Measurements from ENCODE around the gene GCNT3.
"Not testable (repeated sequence)": the region's sequence is repeated elsewhere in the genome, so short reads cannot be mapped to it uniquely, and the experiment has no call there.

The GCNT3 gene

DNA sequence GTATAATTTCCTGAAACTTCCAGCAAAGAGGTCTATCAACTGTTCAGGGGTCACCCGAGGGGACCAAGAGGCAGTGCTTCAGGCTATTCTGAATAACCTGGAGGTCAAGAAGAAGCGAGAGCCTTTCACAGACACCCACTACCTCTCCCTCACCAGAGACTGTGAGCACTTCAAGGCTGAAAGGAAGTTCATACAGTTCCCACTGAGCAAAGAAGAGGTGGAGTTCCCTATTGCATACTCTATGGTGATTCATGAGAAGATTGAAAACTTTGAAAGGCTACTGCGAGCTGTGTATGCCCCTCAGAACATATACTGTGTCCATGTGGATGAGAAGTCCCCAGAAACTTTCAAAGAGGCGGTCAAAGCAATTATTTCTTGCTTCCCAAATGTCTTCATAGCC, 6.8 kb downstream of the GCNT3 start:
- DNase-seq (ENCODE audit: low spot score) = no peak

DNA sequence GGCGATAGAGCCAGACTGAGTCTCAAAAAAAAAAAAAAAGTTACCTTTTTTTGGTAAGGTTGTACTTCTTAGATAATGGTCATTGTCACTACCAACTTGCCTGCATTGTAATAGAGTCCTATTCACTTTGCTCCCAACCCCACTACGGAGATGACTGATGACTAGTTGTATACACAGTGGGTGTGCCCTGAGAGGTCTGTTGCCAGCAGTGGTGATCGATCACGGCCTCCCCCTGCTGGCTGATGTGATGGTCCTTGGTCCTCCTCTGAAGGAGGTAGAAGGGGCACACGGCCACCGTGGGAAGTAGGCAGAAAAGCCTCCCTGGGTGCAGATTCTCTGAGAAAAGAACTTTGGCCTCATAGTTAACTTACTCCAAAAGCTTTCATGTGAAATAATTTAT, 10.7 kb downstream of the GCNT3 start:
- DNase-seq (ENCODE audit: low spot score) = peak; percentile 33

DNA sequence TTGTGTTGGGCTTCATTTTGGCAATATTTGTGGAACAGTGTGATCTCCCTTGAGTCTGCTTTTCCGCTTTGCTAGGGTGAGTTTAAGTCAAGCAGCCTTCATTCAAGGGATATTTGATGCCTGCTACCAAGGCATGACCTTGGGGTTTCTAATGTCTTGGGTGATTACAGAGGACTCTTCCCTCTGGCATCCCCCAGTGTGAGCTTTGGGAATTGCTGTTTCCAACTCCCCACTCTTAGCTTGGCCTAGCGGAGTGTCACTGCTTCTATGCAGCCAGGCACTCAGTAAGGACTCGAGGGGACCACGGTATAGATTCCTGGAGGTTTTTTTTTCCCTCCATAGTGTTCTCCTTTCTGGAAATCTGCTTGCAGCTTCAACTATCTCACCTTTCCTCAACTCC, 21.1 kb downstream of the GCNT3 start:
- DNase-seq (ENCODE audit: low spot score) = no peak

DNA sequence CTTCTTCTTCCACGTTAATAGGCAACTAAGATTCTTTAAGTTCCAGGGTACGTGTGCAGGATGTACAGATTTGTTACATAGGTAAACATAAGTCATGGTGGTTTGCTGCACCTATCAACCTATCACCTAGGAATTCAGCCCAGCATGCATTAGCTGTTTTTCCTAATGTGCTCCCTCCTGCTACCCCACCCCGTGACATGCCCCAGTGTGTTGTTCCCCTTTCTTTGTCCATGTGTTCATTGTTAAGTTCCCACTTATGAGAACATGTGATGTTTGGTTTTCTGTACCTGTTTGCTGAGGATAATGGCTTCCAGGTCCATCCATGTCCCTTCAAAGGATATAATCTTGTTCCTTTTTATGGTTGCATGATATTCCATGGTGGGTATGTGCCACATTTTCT, 24.6 kb downstream of the GCNT3 start:
- no peak for DNase-seq (ENCODE audit: low spot score)

DNA sequence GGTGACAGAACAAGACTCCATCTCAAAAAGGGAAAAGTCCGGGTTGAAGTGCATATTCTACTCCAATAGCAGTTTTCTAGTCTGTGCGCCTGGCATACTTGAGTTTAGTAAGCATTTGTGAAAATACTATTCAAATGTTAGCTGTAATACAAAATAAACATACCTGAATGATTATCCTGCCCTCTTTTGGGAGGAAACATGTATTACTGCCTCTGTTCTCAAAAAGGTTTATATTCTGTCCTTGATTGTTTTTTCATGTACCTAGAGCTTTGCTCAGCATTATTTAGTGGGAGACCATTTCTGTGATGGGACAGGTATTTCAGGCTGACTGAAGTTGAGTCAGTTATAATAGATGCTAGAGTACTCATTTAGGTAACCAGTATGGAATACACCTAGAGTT, 25.9 kb downstream of the GCNT3 start:
- not testable (repeated sequence) for DNase-seq (ENCODE audit: low spot score)

DNA sequence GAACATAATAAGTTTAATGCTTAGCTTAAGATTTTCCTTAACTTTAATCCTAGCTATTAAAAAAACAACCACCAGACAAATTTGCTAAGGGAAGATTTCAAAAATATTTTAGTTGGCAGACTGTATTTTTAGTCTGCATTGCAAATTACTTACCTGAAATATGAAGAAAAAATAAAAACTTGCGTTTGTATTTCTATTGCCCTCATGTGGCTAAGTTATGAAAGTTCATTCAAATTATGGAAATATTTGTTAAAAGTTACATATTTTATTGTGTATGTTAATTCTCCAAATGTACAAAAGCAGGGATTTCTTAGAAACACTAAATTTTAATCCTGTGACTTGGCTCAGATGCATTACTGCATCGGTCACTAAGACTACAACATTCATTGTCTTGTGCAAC, 30.8 kb downstream of the GCNT3 start:
- DNase-seq (ENCODE audit: low spot score) = no peak

DNA sequence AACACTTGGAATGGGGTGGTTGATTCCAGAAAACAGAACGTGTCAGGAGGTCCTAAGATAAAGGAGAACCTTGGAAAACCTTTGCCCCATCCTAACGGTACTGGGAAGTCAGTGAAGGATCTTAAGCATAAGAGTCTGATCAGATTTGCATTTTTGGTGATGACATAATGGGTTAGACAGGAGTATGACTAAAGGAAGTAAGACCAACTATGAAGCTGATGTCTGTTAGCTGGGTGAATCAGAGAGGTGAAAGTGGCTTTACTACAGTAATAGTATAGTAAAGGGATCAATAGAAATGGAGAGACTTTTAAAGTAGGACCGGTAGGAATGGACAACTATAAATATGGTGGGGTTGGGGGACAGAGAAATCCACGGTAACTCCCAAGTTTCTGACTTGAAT, 33.2 kb downstream of the GCNT3 start:
- no peak for DNase-seq (ENCODE audit: low spot score)

DNA sequence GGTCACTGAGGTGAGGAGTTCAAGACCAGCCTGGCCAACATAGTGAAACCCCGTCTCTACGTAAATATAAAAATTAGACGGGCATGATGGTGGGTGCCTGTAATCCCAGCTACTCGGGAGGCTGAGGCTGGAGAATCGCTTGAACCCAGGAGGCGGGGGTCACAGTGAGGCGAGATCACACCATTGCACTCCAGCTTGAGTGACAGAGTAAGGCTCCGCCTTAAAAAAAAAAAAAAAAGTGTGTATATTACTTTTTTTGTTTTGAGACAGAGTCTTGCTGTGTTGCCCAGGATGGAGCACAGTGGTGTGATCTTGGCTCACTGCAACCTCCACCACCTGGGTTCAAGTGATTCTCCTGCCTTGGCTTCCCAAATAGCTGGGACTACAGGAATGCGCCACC, 34.2 kb downstream of the GCNT3 start:
- DNase-seq (ENCODE audit: low spot score) = not testable (repeated sequence)

DNA sequence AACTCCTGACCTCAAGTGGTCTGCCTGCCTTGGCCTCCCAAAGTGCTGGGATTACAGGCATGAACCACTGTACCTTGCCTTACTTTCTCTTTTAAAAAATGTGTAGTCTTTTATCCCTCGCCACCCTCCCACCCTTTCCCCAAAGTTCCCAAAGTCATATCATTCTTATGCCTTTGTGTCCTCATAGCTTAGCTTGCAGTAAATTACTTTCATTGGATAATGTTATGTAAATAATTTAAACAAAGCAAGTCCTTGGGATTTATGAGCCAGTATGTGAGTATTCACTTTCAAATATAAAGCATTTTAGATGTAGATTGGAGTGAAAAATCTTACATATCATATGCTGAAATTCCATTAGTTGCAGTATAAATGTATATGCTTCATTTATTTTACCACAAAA, 34.7 kb downstream of the GCNT3 start:
- DNase-seq (ENCODE audit: low spot score) = no peak

DNA sequence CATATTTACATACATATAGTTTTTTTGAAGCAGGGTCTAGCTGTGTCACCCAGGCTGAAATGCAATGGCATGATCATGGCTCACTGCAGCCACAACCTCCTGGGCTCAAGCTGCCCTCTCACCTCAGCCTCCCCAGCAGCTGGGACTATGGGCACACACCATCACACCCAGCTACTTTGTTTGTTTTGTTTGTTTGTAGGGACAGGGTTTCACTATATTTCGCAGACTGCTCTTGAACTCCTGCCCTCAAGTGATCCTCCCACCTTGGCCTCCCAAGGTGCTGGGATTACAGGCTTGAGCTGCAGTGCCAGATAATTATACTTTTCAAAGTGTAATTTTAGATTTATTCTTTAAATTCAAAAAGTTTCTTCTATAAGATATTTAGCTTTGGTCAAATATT, 35.5 kb downstream of the GCNT3 start:
- no peak for DNase-seq (ENCODE audit: low spot score)

DNA sequence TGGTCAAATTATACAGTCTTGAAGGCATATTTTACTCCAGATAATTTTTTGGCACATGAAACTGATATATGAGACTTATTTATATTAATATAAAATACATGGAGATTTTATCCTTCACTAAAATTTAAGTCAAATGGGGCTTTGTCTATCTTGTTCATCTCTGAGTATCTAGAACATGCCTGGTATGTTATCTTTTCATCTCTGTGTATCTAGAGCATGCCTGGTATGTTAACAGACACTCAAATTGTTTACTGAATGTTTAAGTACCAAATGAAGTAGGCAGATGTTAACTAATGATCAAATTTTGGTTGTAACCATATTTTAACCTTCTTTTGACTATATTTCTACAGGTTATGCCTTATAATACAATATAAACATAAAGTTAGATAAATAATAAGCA, 38.0 kb downstream of the GCNT3 start:
- no peak for DNase-seq (ENCODE audit: low spot score)

DNA sequence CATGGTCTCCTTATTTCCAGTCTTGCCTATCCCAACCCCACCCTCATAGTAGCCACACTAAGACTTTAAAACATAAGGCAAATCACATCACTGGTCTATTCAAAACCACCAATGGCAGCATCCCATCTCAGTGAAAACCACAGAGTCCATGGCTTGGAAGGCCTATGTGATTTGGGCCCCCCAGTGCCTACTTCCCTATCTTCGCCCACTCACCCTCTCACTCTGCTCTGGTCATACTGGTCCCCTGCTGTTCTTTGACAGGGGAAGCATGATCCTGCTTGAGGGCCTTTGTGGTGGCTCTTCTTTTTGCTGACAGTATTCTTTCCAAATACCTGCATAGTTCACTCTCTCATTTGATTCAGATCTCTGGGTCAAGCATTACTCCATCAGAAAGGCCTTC, 42.5 kb downstream of the GCNT3 start:
- no peak for DNase-seq (ENCODE audit: low spot score)

DNA sequence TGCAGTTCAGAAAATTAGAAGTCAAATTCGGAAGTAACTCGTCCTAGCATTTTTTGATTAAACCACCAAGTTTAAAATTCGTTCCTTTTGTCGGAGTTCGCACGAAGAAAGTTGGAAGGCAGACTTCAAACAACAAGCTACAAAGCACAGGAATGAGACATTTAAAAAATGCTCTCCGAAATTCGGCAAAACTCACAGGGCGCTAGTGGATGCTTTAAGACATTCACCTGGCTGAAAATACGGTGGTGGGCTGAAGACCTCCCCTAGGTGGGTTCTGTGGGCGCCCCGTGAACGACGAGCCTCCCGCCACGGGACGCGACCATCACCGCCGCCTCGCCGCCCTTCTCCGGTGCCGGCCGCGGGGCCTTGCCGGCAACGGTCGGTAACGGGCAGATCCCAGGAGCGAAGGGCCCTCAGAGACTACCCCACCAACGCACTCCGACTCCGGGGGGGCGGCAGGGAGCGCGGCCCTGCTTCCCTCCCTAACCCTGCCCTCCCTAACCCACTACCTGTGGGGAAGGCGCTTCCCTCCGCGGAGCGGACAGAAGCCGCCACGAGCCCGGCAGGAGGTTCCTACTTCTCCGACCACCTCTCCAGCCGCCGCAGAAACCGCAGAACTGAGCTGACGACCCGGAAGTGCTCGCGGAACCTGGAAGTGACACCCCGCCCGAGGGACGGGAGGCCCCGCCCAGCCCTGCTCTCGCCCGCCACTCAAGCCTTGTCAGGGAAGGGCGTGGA, 45.5 kb downstream of the GCNT3 start, which contains the start of gene GTF2A2:
Gene GTF2A2 (minus strand): TSS at position 619 of the 738 bp plus-strand sequence. CDS start 5,238 bp downstream, outside the sequence.
- peak; percentile 92 for DNase-seq (ENCODE audit: low spot score)

DNA sequence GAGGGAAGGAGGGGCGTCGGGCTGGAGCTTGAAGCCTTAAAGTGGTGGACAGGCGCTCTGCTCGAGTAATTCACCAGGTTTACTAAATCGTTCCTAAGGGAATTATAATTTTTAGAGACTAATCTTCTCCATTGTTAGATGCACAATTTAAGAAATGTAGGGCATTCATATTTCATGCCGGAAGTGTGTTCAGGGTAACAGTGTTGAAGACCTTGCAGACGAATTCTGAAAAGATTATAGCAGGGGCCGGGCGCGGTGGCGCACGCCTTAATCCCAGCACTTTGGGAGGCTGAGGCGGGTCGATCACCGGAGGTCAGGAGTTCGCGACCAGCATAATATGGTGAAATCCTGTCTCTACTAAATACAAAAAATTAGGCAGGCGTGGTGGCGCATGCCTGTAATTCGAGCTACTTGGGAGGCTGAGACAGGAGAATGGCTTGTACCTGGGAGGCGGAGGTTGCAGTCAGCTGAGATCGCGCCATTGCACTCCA, 46.1 kb downstream of the GCNT3 start:
- DNase-seq (ENCODE audit: low spot score) = no peak

DNA sequence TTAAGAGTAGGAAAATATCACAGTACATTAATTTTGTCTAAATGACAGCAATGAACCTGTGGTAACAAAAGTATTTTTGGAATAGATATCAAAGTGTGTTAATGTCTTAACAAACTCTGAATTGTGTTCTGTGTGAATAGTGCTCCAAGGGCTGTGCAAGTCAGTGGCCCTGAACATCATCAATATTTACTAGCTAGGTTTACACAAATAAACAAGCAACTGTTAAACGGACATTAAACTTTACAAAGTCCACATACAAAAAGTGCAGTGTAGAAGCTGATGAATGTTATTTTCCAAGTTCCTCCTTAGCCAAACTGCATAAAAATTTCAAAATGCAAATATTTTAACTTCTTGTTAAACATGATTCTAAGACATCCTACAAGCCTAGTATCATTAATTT, 47.8 kb downstream of the GCNT3 start:
- no peak for DNase-seq (ENCODE audit: low spot score)

DNA sequence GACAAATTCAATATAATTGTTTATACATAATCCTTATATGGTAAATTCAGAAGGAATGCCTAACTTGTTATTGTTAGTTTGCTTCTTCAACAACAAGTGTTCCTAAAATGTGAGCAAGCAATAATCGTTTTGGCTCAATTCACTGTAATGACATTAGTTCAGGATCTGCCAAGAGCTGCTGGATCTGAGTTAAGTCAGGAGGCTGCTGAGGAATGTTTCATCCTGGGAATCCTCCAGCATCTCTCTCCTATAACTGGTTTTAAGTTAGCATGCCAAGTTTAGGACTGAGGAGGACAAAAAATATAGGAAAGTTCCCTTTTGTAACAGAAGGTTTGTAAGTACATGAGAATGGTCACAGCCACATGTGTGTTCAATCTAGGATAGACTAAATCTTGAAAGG, 50.7 kb downstream of the GCNT3 start:
- no peak for DNase-seq (ENCODE audit: low spot score)

DNA sequence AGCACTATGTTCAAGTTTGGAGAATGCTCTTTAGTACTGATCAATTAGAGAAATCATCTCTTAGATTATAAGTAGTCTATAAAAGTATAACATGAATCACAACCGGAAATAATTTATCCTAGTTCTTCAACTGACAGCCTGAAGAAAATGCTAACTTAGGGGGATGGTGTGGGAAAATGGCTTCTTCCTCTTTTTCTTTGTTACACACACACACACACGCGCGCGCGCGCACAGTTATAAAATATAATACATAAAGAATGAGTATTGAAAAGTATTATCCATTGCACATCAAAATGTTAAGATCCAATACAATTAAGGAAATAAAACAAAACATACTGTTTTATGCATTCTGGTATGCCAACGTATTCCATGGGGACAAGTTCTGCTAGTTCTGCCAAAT, 57.0 kb downstream of the GCNT3 start:
- DNase-seq (ENCODE audit: low spot score) = no peak
